ENCODE data around the gene HPDL. TPM values are rescaled to one million over a fixed set of nuclear protein-coding genes. Genes with fewer than 3 reads are reported as not detected.

HPDL gene
- total and polyA plus RNA-seq, 10 of the 15 experiments (the other 5 are each of a cell fraction or from before 2014, with no cell fraction given), result 1.3 to 75.5 (median 31.8) TPM

DNA sequence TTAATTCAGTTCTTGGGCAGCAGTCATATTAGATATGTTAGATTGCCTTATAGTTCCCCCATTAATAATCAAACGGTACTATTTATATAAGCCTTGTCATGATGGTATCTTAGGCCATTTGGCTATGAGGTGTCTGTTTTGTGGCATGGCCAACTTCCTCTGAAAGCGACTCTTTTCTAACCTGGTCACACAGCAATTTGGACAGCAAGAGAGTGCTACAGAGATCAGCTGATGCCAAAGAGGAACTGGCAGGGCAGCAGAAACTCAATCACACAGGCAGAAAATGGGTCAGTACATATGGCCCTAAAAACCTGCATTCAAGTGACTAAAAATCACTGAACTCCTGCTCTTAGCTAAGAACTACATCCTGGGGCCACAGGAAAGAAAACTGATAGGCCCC lies 27.0 kb downstream of the HPDL start (continued):
- TF ChIP-seq ZNF592 (IDR thresholded peaks at IDR 0.05), result no peak
- no peak for TF ChIP-seq NR2F1 (conservative IDR thresholded peaks at IDR 0.05)

DNA sequence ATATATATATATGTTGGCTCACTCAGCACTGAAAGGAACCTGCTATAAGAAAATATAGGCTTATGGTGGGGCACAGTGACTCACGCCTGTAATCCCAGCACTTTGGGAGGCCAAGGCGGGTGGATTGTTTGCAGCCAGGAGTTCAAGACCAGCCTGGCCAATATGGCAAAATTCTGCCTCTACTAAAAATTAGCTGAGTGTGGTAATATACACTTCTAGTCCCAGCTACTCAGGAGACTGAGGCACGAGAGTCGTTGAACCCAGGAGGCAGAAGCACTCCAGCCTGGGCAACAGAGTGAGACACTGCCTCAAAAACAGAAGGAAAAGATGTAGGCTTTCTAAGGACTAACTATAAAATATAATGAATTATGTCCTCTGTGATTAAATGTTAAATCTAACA lies 28.1 kb downstream of the HPDL start:
- intact Hi-C loops (cut with micrococcal nuclease; ENCODE audit: unreplicated experiment), result no loop called here
- 98% methylated on average over 4 of the region's 4 CpGs for WGBS (ENCODE audit: insufficient coverage, insufficient replicate concordance, low lambda C conversion rate, missing lambda C conversion rate)
- POLR2A ChIA-PET, result interaction anchor here (0.7 to 1.6 kb wide), 2 partner anchors 8 kb away, joined by 4 to 6 read pairs; no protein-coding TSS in a partner anchor

More for the DNA sequence above, 28.1 kb downstream of the HPDL start:
- no peak overlapping the region for H3K9ac ChIP-seq (ENCODE audit: control insufficient read depth, insufficient read depth, low read length)
- no peaks in the 10 kb centered on the region for H3K4me1 ChIP-seq (ENCODE audit: control insufficient read depth, insufficient read depth, low read length)
- no peaks in the 10 kb centered on the region for H4K20me1 ChIP-seq (ENCODE audit: control insufficient read depth, insufficient read depth)
- peaks cover 0 to 3% of the 10 kb centered on the region in 2 experiments; a peak in 1 of 4 replicates for H3K36me3 ChIP-seq (ENCODE audit: control insufficient read depth in 2 of 2, insufficient read depth in 2 of 2, low read length in 1 of 2)
- SMC1A ChIA-PET (ENCODE audit: uncharacterized antibody, unreplicated experiment), result interaction anchor here (1.0 to 11.6 kb wide), 5 partner anchors 10 to 138 kb away, joined by 3 to 369 read pairs (median 4); partner anchors contain the start of genes MUTYH, TESK2 and TOE1
- RAD21 ChIA-PET (ENCODE audit: unreplicated experiment), result interaction anchor here (0.8 to 13.5 kb wide), 3 partner anchors 15 to 145 kb away, joined by 3 to 319 read pairs (median 28); partner anchors contain the start of genes MMACHC, MUTYH, TESK2 and TOE1
- no peaks in the 10 kb centered on the region for H3K79me2 ChIP-seq (ENCODE audit: control insufficient read depth, insufficient read depth, low read length)
- H3K27me3 ChIP-seq (replicated peaks in 1 of 2; ENCODE audit: control insufficient read depth in 2 of 2, insufficient read depth in 2 of 2, low read length in 1 of 2), result no peaks in the 10 kb centered on the region
- TF ChIP-seq SMAD1 (IDR thresholded peaks at IDR 0.05; ENCODE audit: low read depth, partially characterized antibody) (no peak), NBN (IDR thresholded peaks at IDR 0.05) (no peak)
- FAIRE-seq, result no peak
- H3K27ac ChIP-seq (ENCODE audit: control insufficient read depth, insufficient read depth), result no peak overlapping the region
- H3K4me2 ChIP-seq (ENCODE audit: control insufficient read depth, insufficient read depth), result no peak overlapping the region
- DNase-seq (ENCODE audit: low read depth, low spot score), result no peak
- no peaks in the 10 kb centered on the region for H3K9me3 ChIP-seq (replicated peaks; ENCODE audit: control insufficient read depth, insufficient read depth, low read length)
- no peak for ATAC-seq
- no peak overlapping the region for H2AFZ ChIP-seq (ENCODE audit: control insufficient read depth, low read depth, low read length)
- CTCF ChIA-PET, result interaction anchor here (0.6 to 11.7 kb wide), 3 partner anchors 14 to 190 kb away, joined by 3 to 508 read pairs (median 10); partner anchors contain the start of genes MUTYH, TESK2 and TOE1
- BruUV-seq (replicated peaks), result no TSS peak
- in situ Hi-C loops (cut with MboI), result loop anchor here (10.0 kb wide), 1 partner anchor 210 kb away; no protein-coding TSS in a partner anchor
- no peak overlapping the region for H3K4me3 ChIP-seq
